ENCODE results near the gene SLC30A1.

DNA sequence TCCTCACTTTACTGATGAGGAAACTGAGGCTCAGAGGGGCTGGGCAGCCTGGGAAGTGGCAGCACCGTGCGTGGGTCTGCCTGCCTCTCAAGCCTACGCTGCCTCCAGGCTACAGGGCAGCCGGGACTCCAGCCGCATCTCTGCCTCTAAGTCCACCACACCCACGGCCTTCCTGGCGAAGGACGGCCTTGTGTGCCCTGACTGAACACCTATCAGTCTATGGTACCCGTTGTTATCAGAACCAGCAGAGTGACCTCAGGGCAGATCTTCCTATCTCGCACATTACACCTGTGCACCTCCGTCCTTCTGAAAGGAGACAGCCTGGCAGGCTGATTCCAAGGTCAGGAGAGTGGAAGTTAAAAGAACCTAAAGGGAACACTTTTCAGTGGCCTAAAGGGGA, 35.7 kb upstream of the SLC30A1 start:
- TF ChIP-seq, protein P1, sequence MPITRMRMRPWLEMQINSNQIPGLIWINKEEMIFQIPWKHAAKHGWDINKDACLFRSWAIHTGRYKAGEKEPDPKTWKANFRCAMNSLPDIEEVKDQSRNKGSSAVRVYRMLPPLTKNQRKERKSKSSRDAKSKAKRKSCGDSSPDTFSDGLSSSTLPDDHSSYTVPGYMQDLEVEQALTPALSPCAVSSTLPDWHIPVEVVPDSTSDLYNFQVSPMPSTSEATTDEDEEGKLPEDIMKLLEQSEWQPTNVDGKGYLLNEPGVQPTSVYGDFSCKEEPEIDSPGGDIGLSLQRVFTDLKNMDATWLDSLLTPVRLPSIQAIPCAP (CRISPR knock-in tag; IDR thresholded peaks at IDR 0.05; ENCODE audit: low read depth), result no peak
- TF ChIP-seq, protein P2, sequence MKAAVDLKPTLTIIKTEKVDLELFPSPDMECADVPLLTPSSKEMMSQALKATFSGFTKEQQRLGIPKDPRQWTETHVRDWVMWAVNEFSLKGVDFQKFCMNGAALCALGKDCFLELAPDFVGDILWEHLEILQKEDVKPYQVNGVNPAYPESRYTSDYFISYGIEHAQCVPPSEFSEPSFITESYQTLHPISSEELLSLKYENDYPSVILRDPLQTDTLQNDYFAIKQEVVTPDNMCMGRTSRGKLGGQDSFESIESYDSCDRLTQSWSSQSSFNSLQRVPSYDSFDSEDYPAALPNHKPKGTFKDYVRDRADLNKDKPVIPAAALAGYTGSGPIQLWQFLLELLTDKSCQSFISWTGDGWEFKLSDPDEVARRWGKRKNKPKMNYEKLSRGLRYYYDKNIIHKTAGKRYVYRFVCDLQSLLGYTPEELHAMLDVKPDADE (CRISPR knock-in tag; IDR thresholded peaks at IDR 0.05), result no peak
- TF ChIP-seq JUND (CRISPR knock-in tag; IDR thresholded peaks at IDR 0.05), result no peak
- no peak for TF ChIP-seq MXI1 (IDR thresholded peaks at IDR 0.05; ENCODE audit: borderline replicate concordance, low read depth, low read length)
- TF ChIP-seq SIN3A (IDR thresholded peaks at IDR 0.05; ENCODE audit: borderline replicate concordance, low read depth, low read length), result no peak

Measured in HepG2 (cell line).